ENCODE data around the gene PLB1. TPM values are rescaled to one million over a fixed set of nuclear protein-coding genes. Genes with fewer than 3 reads are reported as not detected.

PLB1 gene
- total and polyA plus RNA-seq, 2 experiments from 2014 or later, result 0.06 to 0.21 TPM

DNA sequence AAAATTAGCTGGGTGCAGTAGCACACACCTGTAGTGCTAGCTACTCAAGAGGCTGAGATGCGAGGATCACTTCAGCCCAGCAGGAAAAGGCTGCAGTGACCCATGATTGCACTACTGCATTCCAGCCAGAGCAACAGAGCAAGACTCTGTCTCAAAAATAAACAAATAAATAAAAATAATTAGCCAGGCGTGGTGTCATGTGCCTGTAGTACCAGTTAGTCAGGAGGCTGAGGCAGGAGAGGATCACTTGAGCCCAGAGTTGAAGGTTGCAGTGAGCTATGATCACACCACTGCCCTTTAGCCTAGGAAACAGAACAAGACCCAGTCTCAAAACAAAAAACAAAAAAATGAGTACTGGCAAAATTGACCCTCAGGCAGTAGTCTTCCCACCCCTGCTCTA, 193.9 kb downstream of the PLB1 start (continued):
- no peak for TF ChIP-seq ZNF462 (CRISPR knock-in tag; IDR thresholded peaks at IDR 0.05)
- no peak for TF ChIP-seq POLR2AphosphoS5 (IDR thresholded peaks at IDR 0.05; ENCODE audit: low read depth)
- no peak for TF ChIP-seq ZNF331 (CRISPR knock-in tag; IDR thresholded peaks at IDR 0.05; ENCODE audit: low read depth)
- TF ChIP-seq JUNB (IDR thresholded peaks at IDR 0.05; ENCODE audit: unreplicated experiment), result no peak
- TF ChIP-seq CREB1 (CRISPR knock-in tag; IDR thresholded peaks at IDR 0.05; ENCODE audit: low read depth), result no peak
- TF ChIP-seq EZH2 (IDR thresholded peaks at IDR 0.05; ENCODE audit: low read depth, unreplicated experiment), result no peak
- no peak for TF ChIP-seq STAT1 (IDR thresholded peaks at IDR 0.05; ENCODE audit: unreplicated experiment)
- no peak for TF ChIP-seq EZH2phosphoT487 (IDR thresholded peaks at IDR 0.05; ENCODE audit: unreplicated experiment)
- TF ChIP-seq NANOG (IDR thresholded peaks at IDR 0.05; ENCODE audit: borderline replicate concordance), result no peak

DNA sequence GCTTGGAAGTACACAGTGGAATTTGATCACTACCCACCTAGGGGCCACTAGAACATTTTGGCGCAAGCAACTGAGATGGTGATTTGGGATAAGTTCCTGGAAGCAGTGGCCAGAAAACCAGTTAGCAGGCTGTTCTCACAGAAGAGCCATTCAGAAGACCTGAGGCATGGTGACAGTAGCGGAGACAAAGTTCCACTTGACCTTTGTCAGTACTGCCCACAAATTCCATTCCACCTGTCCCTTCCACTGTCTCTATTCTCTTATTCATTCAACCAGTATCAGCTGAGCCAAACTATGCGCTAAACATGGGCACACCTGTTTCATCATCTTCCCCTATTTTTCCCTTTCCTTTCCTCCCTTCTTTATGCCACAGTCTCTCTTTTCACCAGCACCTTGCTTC, 196.6 kb downstream of the PLB1 start:
- Histone ChIP-seq H4K20me1 (replicated peaks; ENCODE audit: insufficient read depth) (no peaks in the 10 kb centered on the region), H3F3A (replicated peaks; ENCODE audit: low read depth) (no peaks in the 10 kb centered on the region), H3K79me2 (replicated peaks; ENCODE audit: insufficient read depth) (no peaks in the 10 kb centered on the region), H3K27ac (ENCODE audit: low read depth) (no peak overlapping the region), H3K27me3 (ENCODE audit: insufficient read depth) (no peaks in the 10 kb centered on the region), H2AFZ (0 out of 2 replicates have a peak overlapping the region, but pooled peaks have one; percentile 56), H3K4me2 (no peak overlapping the region), H3K4me3 (no peak overlapping the region), H3K36me3 (ENCODE audit: insufficient read depth) (no peaks in the 10 kb centered on the region), H3K9me2 (ENCODE audit: insufficient read depth) (peaks cover under 1% of the 10 kb centered on the region; the same call in 1 of the 2 replicates), H3K4me1 (ENCODE audit: insufficient read depth) (no peaks in the 10 kb centered on the region; the same call in 1 of the 2 replicates)
- no peak for ATAC-seq
- Mint-ChIP-seq H3K27me3 (ENCODE audit: insufficient read depth, low read depth, poor library complexity) (peaks cover 5% of the 10 kb centered on the region), H3K4me1 (peaks cover 10% of the 10 kb centered on the region), H3K36me3 (ENCODE audit: low read depth) (no peaks in the 10 kb centered on the region), H3K4me3 (no peak overlapping the region), H3K9me3 (no peaks in the 10 kb centered on the region), H3K27ac (no peak overlapping the region)
- no peak for DNase-seq (ENCODE audit: low spot score)
- TF ChIP-seq POLR2AphosphoS5 (IDR thresholded peaks at IDR 0.05; ENCODE audit: low read depth), result no peak
- TF ChIP-seq, protein P1, sequence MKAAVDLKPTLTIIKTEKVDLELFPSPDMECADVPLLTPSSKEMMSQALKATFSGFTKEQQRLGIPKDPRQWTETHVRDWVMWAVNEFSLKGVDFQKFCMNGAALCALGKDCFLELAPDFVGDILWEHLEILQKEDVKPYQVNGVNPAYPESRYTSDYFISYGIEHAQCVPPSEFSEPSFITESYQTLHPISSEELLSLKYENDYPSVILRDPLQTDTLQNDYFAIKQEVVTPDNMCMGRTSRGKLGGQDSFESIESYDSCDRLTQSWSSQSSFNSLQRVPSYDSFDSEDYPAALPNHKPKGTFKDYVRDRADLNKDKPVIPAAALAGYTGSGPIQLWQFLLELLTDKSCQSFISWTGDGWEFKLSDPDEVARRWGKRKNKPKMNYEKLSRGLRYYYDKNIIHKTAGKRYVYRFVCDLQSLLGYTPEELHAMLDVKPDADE (IDR thresholded peaks at IDR 0.05), result no peak
- no peak for TF ChIP-seq NANOG (IDR thresholded peaks at IDR 0.05; ENCODE audit: borderline replicate concordance)
- TF ChIP-seq, protein P2, sequence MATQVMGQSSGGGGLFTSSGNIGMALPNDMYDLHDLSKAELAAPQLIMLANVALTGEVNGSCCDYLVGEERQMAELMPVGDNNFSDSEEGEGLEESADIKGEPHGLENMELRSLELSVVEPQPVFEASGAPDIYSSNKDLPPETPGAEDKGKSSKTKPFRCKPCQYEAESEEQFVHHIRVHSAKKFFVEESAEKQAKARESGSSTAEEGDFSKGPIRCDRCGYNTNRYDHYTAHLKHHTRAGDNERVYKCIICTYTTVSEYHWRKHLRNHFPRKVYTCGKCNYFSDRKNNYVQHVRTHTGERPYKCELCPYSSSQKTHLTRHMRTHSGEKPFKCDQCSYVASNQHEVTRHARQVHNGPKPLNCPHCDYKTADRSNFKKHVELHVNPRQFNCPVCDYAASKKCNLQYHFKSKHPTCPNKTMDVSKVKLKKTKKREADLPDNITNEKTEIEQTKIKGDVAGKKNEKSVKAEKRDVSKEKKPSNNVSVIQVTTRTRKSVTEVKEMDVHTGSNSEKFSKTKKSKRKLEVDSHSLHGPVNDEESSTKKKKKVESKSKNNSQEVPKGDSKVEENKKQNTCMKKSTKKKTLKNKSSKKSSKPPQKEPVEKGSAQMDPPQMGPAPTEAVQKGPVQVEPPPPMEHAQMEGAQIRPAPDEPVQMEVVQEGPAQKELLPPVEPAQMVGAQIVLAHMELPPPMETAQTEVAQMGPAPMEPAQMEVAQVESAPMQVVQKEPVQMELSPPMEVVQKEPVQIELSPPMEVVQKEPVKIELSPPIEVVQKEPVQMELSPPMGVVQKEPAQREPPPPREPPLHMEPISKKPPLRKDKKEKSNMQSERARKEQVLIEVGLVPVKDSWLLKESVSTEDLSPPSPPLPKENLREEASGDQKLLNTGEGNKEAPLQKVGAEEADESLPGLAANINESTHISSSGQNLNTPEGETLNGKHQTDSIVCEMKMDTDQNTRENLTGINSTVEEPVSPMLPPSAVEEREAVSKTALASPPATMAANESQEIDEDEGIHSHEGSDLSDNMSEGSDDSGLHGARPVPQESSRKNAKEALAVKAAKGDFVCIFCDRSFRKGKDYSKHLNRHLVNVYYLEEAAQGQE (IDR thresholded peaks at IDR 0.05; ENCODE audit: unreplicated experiment), result no peak
- no peak for TF ChIP-seq ZNF331 (CRISPR knock-in tag; IDR thresholded peaks at IDR 0.05; ENCODE audit: low read depth)
